HG03558 (cell line): Measurements from ENCODE around the gene EFL1.
"Not testable (repeated sequence)": the region's sequence is repeated elsewhere in the genome, so short reads cannot be mapped to it uniquely, and the experiment has no call there.

Source experiments
- ATAC-seq: cut with Tn5 transposase; IDR thresholded peaks from one replicate; pipeline ENCODE4 v1.9.1; 2021; ENCODE audit warnings: moderate number of reproducible peaks; ENCODE audit not compliant: unreplicated experiment; ENCODE audit errors: extremely low read depth

Gene EFL1

GRCh38 chr15:82262422-82263026 lies at the start of gene EFL1, which contains the start of gene SAXO2:
Gene EFL1, minus strand, starts transcription at chr15:82262734. Its CDS starts 956 bp downstream, at chr15:82261778.
Gene SAXO2, plus strand, starts transcription at chr15:82262818. Its CDS starts 62 bp downstream, at chr15:82262880.
- peak; percentile 93 for ATAC-seq

GRCh38 chr15:82311321-82311720 lies 48.8 kb upstream of the EFL1 start:
- not testable (repeated sequence) for ATAC-seq

- no peak for ATAC-seq
Measured at GRCh38 chr15:82309802-82310201, 47.3 kb upstream of the EFL1 start.

- ATAC-seq, result no peak
Measured at GRCh38 chr15:82307714-82308081, 45.2 kb upstream of the EFL1 start.

GRCh38 chr15:82306791-82307713 lies 44.5 kb upstream of the EFL1 start:
- no peak for ATAC-seq

- ATAC-seq, result no peak
Measured at GRCh38 chr15:82305621-82306048, 43.1 kb upstream of the EFL1 start.

GRCh38 chr15:82304778-82305090 lies 42.2 kb upstream of the EFL1 start:
- no peak for ATAC-seq

GRCh38 chr15:82303956-82304777 lies 41.6 kb upstream of the EFL1 start:
- ATAC-seq, result no peak

- ATAC-seq, result no peak
Measured at GRCh38 chr15:82301296-82302016, 38.9 kb upstream of the EFL1 start.

- ATAC-seq, result no peak
Measured at GRCh38 chr15:82300883-82301282, 38.3 kb upstream of the EFL1 start.

GRCh38 chr15:82300326-82300725 lies 37.8 kb upstream of the EFL1 start:
- not testable (repeated sequence) for ATAC-seq

- ATAC-seq, result not testable (repeated sequence)
Measured at GRCh38 chr15:82299511-82299914, 37.0 kb upstream of the EFL1 start.

GRCh38 chr15:82298520-82298919 lies 36.0 kb upstream of the EFL1 start:
- no peak for ATAC-seq

- ATAC-seq, result no peak
Measured at GRCh38 chr15:82298032-82298431, 35.5 kb upstream of the EFL1 start.

- no peak for ATAC-seq
Measured at GRCh38 chr15:82297546-82297945, 35.0 kb upstream of the EFL1 start.

- ATAC-seq, result no peak
Measured at GRCh38 chr15:82294061-82294690, 31.6 kb upstream of the EFL1 start.

- no peak for ATAC-seq
Measured at GRCh38 chr15:82292271-82292670, 29.7 kb upstream of the EFL1 start.

- ATAC-seq, result not testable (repeated sequence)
Measured at GRCh38 chr15:82288202-82288601, 25.7 kb upstream of the EFL1 start.

- ATAC-seq, result peak; percentile 83
Measured at GRCh38 chr15:82286475-82286874, 23.9 kb upstream of the EFL1 start.

GRCh38 chr15:82284381-82284780 lies 21.8 kb upstream of the EFL1 start:
- ATAC-seq, result not testable (repeated sequence)
